Stimulated activated CD4-positive, alpha-beta T cell treated with anti-CD3 and anti-CD28 coated beads, Interleukin-1b, Interleukin-23, amount 100 ng/mL, for 1 hour (primary cell): ENCODE data around the gene SPINK4.

Experiments
- DNase-seq, 2 donors: peaks; one replicate each; pipeline ENCODE4 v3.0.0-alpha.2; 2020; ENCODE audit warnings: low read depth in 2 of 2

SPINK4 gene

GRCh38 chr9:33229359-33230114 lies 10.4 kb upstream of the SPINK4 start:
- DNase-seq = no peak

- no peak for DNase-seq
Observed at GRCh38 chr9:33230756-33231622, 9.0 kb upstream of the SPINK4 start.

- no peak for DNase-seq
Observed at GRCh38 chr9:33231623-33231942, 8.4 kb upstream of the SPINK4 start.

GRCh38 chr9:33232815-33233214 lies 7.2 kb upstream of the SPINK4 start:
- no peak for DNase-seq

GRCh38 chr9:33233626-33234342 lies 6.2 kb upstream of the SPINK4 start:
- no peak for DNase-seq

- no peak for DNase-seq
Observed at GRCh38 chr9:33234511-33235467, 5.2 kb upstream of the SPINK4 start.

GRCh38 chr9:33236571-33236970 lies 3.4 kb upstream of the SPINK4 start:
- DNase-seq = no peak

GRCh38 chr9:33241298-33241697 lies 1.3 kb downstream of the SPINK4 start:
- DNase-seq = no peak

GRCh38 chr9:33242609-33243134 lies 2.7 kb downstream of the SPINK4 start:
- DNase-seq = no peak

- DNase-seq = no peak
Observed at GRCh38 chr9:33244137-33244784, 4.3 kb downstream of the SPINK4 start.

- no peak for DNase-seq
Observed at GRCh38 chr9:33245341-33245740, 5.4 kb downstream of the SPINK4 start.

GRCh38 chr9:33246269-33246860 lies 6.4 kb downstream of the SPINK4 start:
- DNase-seq = no peak

- no peak for DNase-seq
Observed at GRCh38 chr9:33248606-33249005, 8.6 kb downstream of the SPINK4 start.

- no peak for DNase-seq
Observed at GRCh38 chr9:33249087-33249658, 9.2 kb downstream of the SPINK4 start.

- no peak for DNase-seq
Observed at GRCh38 chr9:33249983-33250382, 10.0 kb downstream of the SPINK4 start.

GRCh38 chr9:33250458-33250995 lies 10.6 kb downstream of the SPINK4 start:
- no peak for DNase-seq

- no peak for DNase-seq
Observed at GRCh38 chr9:33254211-33254610, 14.2 kb downstream of the SPINK4 start.

- DNase-seq = no peak
Observed at GRCh38 chr9:33255014-33255413, 15.0 kb downstream of the SPINK4 start.

GRCh38 chr9:33255471-33255870 lies 15.5 kb downstream of the SPINK4 start:
- DNase-seq = no peak

GRCh38 chr9:33256236-33256635 lies 16.3 kb downstream of the SPINK4 start:
- no peak for DNase-seq
